SK-N-SH (cell line): Measurements from ENCODE around the gene TAB3. TPM values are rescaled to one million over a fixed set of nuclear protein-coding genes. Genes with fewer than 3 reads are reported as not detected.

Experiments
- CTCF ChIA-PET: fragments of 300-600, 350-600 bp; formaldehyde crosslinking; extraction: SDS; loops from one replicate; lab custom pipeline; 2021; lab: Yijun Ruan, JAX
- POLR2A ChIA-PET: fragments of 350-600 bp; sonication (Branson Sonifier 250); formaldehyde crosslinking; extraction: SDS; loops from one replicate; lab custom pipeline; 2020; ENCODE audit warnings: antibody characterized with exemption, inconsistent platforms; lab: Yijun Ruan, JAX
- DNase-seq: peaks from one replicate; pipeline ENCODE4 v3.0.0; 2012
- H2AFZ ChIP-seq: fragments of 200-600 bp; sonication (generic); 2 replicates; pipeline ENCODE4 v1.8.1; 2016; ENCODE audit warnings: antibody characterized with exemption, mild to moderate bottlenecking, low read depth
- H3F3A ChIP-seq: fragments of 200-600 bp; sonication (generic); replicated peaks from 2 replicates; pipeline ENCODE3; 2016; ENCODE audit warnings: antibody characterized with exemption, mild to moderate bottlenecking; ENCODE audit not compliant: insufficient read depth
- H3K27ac ChIP-seq, 2 experiments: fragments of 200-500 bp in 1 of 2; fragments of 200-600 bp in 1 of 2; sonication (Bioruptor generic) in 1 of 2; sonication (generic), shearing (Covaris generic) in 1 of 2; 2 replicates each; pipeline versions ENCODE4 v1.5.1 to v1.6.1; 2014 to 2016; ENCODE audit warnings: low read depth in 2 of 2, inconsistent platforms in 1 of 2, low read length in 1 of 2, mild to moderate bottlenecking in 1 of 2, mixed read lengths in 1 of 2
- H3K27me3 ChIP-seq: fragments of 200-600 bp; sonication (generic), shearing (Covaris generic); 2 replicates; pipeline ENCODE4 v1.6.1; 2016; ENCODE audit warnings: mixed run types; ENCODE audit not compliant: insufficient read depth
- H3K36me3 ChIP-seq, 2 experiments: fragments of 200-500 bp in 1 of 2; fragments of 200-600 bp in 1 of 2; sonication (Bioruptor generic) in 1 of 2; sonication (generic) in 1 of 2; replicated peaks in 1 of 2; 2 replicates each; pipeline versions ENCODE3 to v1.5.1; 2014 to 2016; ENCODE audit warnings: low read length in 1 of 2, mild to moderate bottlenecking in 1 of 2; ENCODE audit not compliant: insufficient read depth in 2 of 2, control insufficient read depth in 1 of 2
- H3K4me1 ChIP-seq, 2 experiments: fragments of 200-500 bp in 1 of 2; fragments of 200-600 bp in 1 of 2; sonication (Bioruptor generic) in 1 of 2; sonication (generic), shearing (Covaris generic) in 1 of 2; 2 replicates each; pipeline versions ENCODE4 v1.5.1 to v1.6.1; 2014 to 2016; ENCODE audit warnings: low read depth in 1 of 2, low read length in 1 of 2, mixed run types in 1 of 2; ENCODE audit not compliant: insufficient read depth in 2 of 2, control insufficient read depth in 1 of 2
- H3K4me2 ChIP-seq: fragments of 200-600 bp; sonication (generic), shearing (Covaris generic); 2 replicates; pipeline ENCODE4 v1.6.1; 2017; ENCODE audit warnings: mixed run types
- H3K4me3 ChIP-seq, 2 experiments: fragments of 200-500 bp in 1 of 2; fragments of 200-600 bp in 1 of 2; sonication (Bioruptor generic) in 1 of 2; sonication (generic), shearing (Covaris generic) in 1 of 2; 2 replicates each; pipeline versions ENCODE4 v1.5.1 to v1.8.1; 2014 to 2016; ENCODE audit warnings: low read depth in 2 of 2, inconsistent platforms in 1 of 2, low read length in 1 of 2, mild to moderate bottlenecking in 1 of 2, mixed read lengths in 1 of 2, moderate library complexity in 1 of 2
- H3K79me2 ChIP-seq: fragments of 200-600 bp; sonication (generic); 2 replicates; pipeline ENCODE4 v1.8.1; 2017; ENCODE audit warnings: mild to moderate bottlenecking; ENCODE audit not compliant: insufficient read depth
- H3K9ac ChIP-seq: fragments of 200-600 bp; sonication (generic); 2 replicates; pipeline ENCODE4 v1.6.1; 2017; ENCODE audit warnings: mixed run types
- H3K9me2 ChIP-seq: fragments of 200-600 bp; sonication (generic); 2 replicates; pipeline ENCODE4 v1.6.1; 2017; ENCODE audit warnings: mixed run types
- H3K9me3 ChIP-seq: fragments of 200-600 bp; sonication (generic); 2 replicates; pipeline ENCODE4 v1.6.1; 2017; ENCODE audit warnings: mixed run types, mild to moderate bottlenecking, moderate library complexity
- H4K20me1 ChIP-seq: fragments of 200-600 bp; sonication (generic); 2 replicates; pipeline ENCODE4 v1.6.1; 2017; ENCODE audit warnings: mild to moderate bottlenecking, mixed run types; ENCODE audit not compliant: insufficient read depth
- CHD2 ChIP-seq: fragments of 150-350 bp; IDR thresholded peaks from 2 replicates; pipeline ENCODE4 v1.6.1; 2018; ENCODE audit warnings: low read length; ENCODE audit not compliant: partially characterized antibody
- ELF1 ChIP-seq: IDR thresholded peaks from 2 replicates; pipeline ENCODE4 v1.4.0; 2012
- EP300 ChIP-seq, 2 experiments: IDR thresholded peaks; 2 replicates each; pipeline versions ENCODE4 v1.4.0 to v1.6.1; 2012; ENCODE audit warnings: borderline replicate concordance in 1 of 2, low read depth in 1 of 2, low read length in 1 of 2
- EZH2phosphoT487 ChIP-seq: fragments of 200-600 bp; sonication (generic); IDR thresholded peaks from 2 replicates; pipeline ENCODE4 v1.6.1; 2017; ENCODE audit warnings: low read depth, mixed run types, mild to moderate bottlenecking, antibody characterized with exemption, moderate library complexity, borderline replicate concordance
- FOXM1 ChIP-seq: IDR thresholded peaks from 2 replicates; pipeline ENCODE4 v1.4.0; 2012; ENCODE audit warnings: low read depth, mild to moderate bottlenecking
- GABPA ChIP-seq: IDR thresholded peaks from 2 replicates; pipeline ENCODE4 v1.4.0; 2012; ENCODE audit warnings: low read depth, mild to moderate bottlenecking
- MEF2A ChIP-seq: IDR thresholded peaks from 2 replicates; pipeline ENCODE4 v1.4.0; 2012; ENCODE audit warnings: low read depth, borderline replicate concordance
- NFIC ChIP-seq: IDR thresholded peaks from 2 replicates; pipeline ENCODE4 v1.4.0; 2012; ENCODE audit warnings: borderline replicate concordance
- NRF1 ChIP-seq: IDR thresholded peaks from 2 replicates; pipeline ENCODE4 v1.6.1; 2012; ENCODE audit warnings: low read depth, mild to moderate bottlenecking, low read length
- PBX3 ChIP-seq: IDR thresholded peaks from 2 replicates; pipeline ENCODE4; 2012
- POLR2AphosphoS5 ChIP-seq: IDR thresholded peaks from 2 replicates; pipeline ENCODE4 v1.6.1; 2012; ENCODE audit warnings: low read depth, low read length
- RCOR1 ChIP-seq: fragments of 150-350 bp; IDR thresholded peaks from 2 replicates; pipeline ENCODE4 v1.6.1; 2017; ENCODE audit warnings: antibody characterized with exemption, low read length
- SMC3 ChIP-seq: IDR thresholded peaks from 2 replicates; pipeline ENCODE4 v1.6.1; 2012; ENCODE audit warnings: low read depth, low read length, improper control_type of control experiment
- TAF1 ChIP-seq: IDR thresholded peaks from 2 replicates; pipeline ENCODE4 v1.6.1; 2012; ENCODE audit warnings: low read depth, mild to moderate bottlenecking, low read length, moderate library complexity, borderline replicate concordance
- TCF12 ChIP-seq: IDR thresholded peaks from 2 replicates; pipeline ENCODE4 v1.4.0; 2012
- TEAD4 ChIP-seq: IDR thresholded peaks from 2 replicates; pipeline ENCODE4 v1.4.0; 2012; ENCODE audit warnings: mild to moderate bottlenecking, borderline replicate concordance; ENCODE audit not compliant: insufficient read depth
- USF1 ChIP-seq: IDR thresholded peaks from 2 replicates; pipeline ENCODE4 v1.4.0; 2012; ENCODE audit warnings: low read depth, borderline replicate concordance
- ZBTB33 ChIP-seq: IDR thresholded peaks from 2 replicates; pipeline ENCODE4 v1.4.0; 2012; ENCODE audit warnings: low read depth, borderline replicate concordance
- WGBS: methylation state at CpG from one replicate; pipeline ENCODE4 v1.1.6; 2017; ENCODE audit warnings: low lambda C conversion rate; 5-methylcytosine and 5-hydroxymethylcytosine counted together
- polyA plus RNA-seq, 3 experiments: library from polyadenylated mRNA; depleted of rRNA; stranded (reverse); fragments of >200 nt; gene quantifications; 2 replicates each; pipeline ENCODE4 v1.2.3, GENCODE V29; 2012

Gene TAB3
- polyA plus RNA-seq, 1 of the 3 experiments (the other 2 are of a cell fraction), result 9.2 TPM

GRCh38 chrX:30791296-30792278 lies 97.5 kb downstream of the TAB3 start:
- Histone ChIP-seq H4K20me1 (no peaks in the 10 kb centered on the region), H3K27ac (no peak overlapping the region), H3K79me2 (no peaks in the 10 kb centered on the region), H3K9ac (no peak overlapping the region), H2AFZ (no peak overlapping the region), H3F3A (no peaks in the 10 kb centered on the region), H3K9me2 (no peaks in the 10 kb centered on the region), H3K9me3 (no peaks in the 10 kb centered on the region), H3K27me3 (no peaks in the 10 kb centered on the region; the same call in 1 of the 2 replicates), H3K4me3 (no peak overlapping the region), H3K4me2 (no peak overlapping the region), H3K4me1 (no peaks in the 10 kb centered on the region), H3K36me3 (no peaks in the 10 kb centered on the region)
- POLR2A ChIA-PET, result no interaction called here
- no peak for DNase-seq
- CTCF ChIA-PET, result no interaction called here
- WGBS, result 57% methylated on average over 8 of the region's 8 CpGs
- TF ChIP-seq RCOR1 (no peak), GABPA (no peak), POLR2AphosphoS5 (no peak), NRF1 (no peak), USF1 (no peak), EP300 (IDR thresholded peaks at IDR 0.05; ENCODE audit: borderline replicate concordance in 1 of 2, low read depth in 1 of 2, low read length in 1 of 2) (no peak), MEF2A (no peak), ELF1 (no peak), NFIC (no peak), SMC3 (no peak), TAF1 (no peak), PBX3 (no peak), EZH2phosphoT487 (no peak), TCF12 (no peak), CHD2 (no peak), FOXM1 (no peak), ZBTB33 (no peak), TEAD4 (no peak)
